HG03045 (cell line): Measurements from ENCODE around the gene FAM98C.

Experiments used
- ATAC-seq: cut with Tn5 transposase; IDR thresholded peaks from one replicate; pipeline ENCODE4 v1.9.1; 2021; ENCODE audit warnings: mild to moderate bottlenecking, moderate library complexity; ENCODE audit not compliant: unreplicated experiment

The FAM98C gene

DNA sequence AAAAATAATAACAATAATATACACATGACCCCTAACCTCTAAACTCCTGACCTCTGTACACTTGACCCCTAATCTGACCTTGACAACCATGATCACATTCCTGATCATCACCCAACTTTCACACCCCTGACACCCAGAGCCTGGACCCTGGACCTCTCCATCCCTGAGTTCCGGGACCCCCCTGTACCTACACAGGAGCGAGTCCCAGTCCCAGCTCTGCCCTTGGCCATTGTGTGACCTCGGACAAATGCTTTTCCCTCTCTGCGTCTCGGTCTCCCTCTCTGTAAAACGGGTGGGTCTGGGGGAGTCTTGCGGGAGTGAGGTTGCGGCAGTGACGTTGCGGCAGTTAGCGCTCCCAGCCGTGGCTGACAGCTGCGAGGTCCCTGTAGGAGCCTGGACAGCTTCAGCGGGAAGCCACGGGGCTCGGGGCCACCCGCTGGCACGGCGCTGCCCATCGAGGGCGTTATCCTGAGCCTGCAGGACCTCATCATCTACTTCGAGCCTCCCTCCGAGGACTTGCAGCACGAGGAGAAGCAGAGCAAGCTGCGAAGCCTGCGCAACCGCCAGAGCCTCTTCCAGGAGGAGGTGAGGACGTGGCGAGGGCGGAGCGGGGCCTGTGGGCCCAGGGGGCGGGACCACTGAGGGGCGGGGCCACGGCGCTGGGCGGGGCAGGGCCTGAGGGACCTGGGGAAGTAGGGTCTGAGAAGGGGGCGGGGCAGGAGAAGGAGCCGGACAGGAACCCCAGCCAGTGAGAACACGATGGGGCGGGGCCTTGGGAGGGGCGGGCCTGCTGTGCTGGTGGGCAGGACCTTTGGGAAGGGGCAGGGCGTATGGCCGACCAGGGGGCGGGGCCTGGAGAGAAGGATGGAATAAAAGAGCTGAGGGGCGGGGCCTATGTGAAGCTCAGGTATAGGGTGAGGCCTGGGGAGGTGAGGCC lies 49.8 kb downstream of the FAM98C start:
- no peak for ATAC-seq

DNA sequence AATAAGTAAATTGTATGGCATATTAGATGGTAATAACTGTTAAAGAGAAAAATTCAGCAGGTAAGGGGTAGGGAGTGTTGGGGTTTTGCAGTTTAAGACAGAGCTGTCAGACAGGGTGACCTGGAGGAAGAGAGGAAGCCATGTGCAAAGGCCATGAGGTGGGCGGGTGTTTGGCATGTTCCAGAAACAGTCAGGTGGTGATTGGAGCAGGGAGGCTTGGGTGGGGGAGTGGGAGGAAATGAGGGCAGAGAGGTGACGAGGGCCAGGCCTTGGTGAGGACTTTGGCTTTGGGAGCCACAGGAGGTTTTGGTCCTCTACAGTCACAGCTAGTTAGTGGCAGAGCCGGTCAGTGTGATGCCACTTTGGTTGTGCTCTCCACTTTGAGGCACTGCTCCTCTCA lies 50.7 kb downstream of the FAM98C start:
- no peak for ATAC-seq

DNA sequence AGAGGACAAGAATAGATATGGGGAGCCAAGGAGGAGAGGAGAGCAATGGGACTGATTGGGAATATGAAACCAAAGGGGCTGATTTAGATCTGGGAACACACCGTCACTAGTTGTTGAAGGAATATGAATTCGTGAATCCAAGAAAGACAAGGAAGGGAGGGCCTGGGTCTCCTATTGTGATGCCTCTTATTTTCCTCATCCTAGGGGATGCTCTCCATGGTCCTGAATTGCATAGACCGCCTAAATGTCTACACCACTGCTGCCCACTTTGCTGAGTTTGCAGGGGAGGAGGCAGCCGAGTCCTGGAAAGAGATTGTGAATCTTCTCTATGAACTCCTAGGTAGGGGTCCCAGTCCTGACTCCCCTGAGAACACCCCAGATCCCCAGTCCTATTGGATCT lies 52.1 kb downstream of the FAM98C start:
- ATAC-seq, result no peak

DNA sequence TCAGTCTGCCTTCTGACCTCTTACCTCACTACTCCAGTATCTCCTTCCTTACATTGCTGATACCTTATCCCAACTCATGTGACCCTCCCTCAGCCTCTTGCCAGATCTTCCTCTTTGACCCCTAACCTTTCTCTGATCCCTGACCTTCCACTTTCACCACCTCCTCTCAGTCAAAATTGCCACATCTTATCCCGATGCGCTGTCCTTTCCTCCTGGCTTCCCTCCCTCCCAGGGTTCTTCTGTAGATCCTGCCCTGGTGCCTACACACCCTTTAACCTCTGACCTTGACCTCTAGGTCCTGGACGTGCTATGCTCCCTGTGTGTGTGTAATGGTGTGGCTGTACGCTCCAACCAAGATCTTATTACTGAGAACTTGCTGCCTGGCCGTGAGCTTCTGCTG lies 54.3 kb downstream of the FAM98C start:
- no peak for ATAC-seq

DNA sequence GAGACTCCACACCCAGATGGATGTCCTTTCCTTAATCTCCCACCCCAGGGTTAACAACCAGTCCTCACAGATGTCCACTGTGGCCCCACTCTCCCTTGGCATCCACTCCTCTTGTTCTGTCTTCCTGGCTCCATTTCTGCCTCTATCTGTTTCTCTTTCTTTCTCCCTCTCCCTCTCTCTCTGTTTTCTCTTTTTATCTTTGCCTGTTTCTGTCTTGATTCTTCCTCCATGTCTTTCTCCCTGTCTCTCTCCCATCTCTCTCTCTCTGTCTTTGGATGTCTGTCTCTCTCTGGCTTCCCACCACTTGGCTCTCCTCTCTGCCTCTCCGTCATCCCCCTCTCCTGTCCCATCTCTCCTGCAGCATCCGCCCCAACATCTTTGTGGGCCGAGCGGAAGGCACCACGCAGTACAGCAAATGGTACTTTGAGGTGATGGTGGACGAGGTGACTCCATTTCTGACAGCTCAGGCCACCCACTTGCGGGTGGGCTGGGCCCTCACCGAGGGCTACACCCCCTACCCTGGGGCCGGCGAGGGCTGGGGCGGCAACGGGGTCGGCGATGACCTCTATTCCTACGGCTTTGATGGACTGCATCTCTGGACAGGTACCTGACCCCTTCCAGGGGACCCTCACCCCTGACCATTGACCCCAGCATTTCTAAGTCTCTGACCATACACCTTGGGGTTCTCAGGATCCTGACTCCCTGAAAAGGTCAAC lies 55.0 kb downstream of the FAM98C start:
- no peak for ATAC-seq
